Measurements from ENCODE around the gene IGSF9. TPM values are rescaled to one million over a fixed set of nuclear protein-coding genes. Genes with fewer than 3 reads are reported as not detected.

IGSF9 gene
- total RNA-seq, 1 donor from 2014 or later: 36.4 TPM

DNA sequence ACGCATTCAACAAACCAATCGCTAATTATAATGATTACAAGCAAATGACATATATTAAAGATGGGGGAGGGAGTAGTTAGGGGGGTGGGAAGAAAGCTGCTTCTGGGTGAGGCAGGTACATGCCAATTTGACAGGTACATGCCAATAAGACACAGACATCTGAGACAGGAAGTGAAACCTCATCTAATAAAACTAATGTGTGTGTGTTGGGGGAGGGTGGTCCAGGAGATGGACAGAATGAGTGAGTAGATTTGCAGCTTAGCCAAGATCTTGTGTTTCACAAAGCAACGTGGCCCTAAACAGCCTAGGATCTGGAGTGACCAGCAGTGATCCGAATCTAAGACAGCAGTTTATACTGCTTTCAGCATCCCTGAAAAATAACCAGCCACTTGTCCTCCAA, 56.2 kb downstream of the IGSF9 start:
- Mint-ChIP-seq H3K27ac (no peak overlapping the region), H3K4me3 (no peak overlapping the region), H3K27me3 (peaks cover 4% of the 10 kb centered on the region), H3K9me3 (no peaks in the 10 kb centered on the region), H3K4me1 (ENCODE audit: unreplicated experiment) (peaks cover 9% of the 10 kb centered on the region), H3K36me3 (no peaks in the 10 kb centered on the region)
- TF ChIP-seq, protein P1, sequence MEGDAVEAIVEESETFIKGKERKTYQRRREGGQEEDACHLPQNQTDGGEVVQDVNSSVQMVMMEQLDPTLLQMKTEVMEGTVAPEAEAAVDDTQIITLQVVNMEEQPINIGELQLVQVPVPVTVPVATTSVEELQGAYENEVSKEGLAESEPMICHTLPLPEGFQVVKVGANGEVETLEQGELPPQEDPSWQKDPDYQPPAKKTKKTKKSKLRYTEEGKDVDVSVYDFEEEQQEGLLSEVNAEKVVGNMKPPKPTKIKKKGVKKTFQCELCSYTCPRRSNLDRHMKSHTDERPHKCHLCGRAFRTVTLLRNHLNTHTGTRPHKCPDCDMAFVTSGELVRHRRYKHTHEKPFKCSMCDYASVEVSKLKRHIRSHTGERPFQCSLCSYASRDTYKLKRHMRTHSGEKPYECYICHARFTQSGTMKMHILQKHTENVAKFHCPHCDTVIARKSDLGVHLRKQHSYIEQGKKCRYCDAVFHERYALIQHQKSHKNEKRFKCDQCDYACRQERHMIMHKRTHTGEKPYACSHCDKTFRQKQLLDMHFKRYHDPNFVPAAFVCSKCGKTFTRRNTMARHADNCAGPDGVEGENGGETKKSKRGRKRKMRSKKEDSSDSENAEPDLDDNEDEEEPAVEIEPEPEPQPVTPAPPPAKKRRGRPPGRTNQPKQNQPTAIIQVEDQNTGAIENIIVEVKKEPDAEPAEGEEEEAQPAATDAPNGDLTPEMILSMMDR (conservative IDR thresholded peaks at IDR 0.05): no peak
- no peak for DNase-seq (ENCODE audit: extremely low spot score, unreplicated experiment)

DNA sequence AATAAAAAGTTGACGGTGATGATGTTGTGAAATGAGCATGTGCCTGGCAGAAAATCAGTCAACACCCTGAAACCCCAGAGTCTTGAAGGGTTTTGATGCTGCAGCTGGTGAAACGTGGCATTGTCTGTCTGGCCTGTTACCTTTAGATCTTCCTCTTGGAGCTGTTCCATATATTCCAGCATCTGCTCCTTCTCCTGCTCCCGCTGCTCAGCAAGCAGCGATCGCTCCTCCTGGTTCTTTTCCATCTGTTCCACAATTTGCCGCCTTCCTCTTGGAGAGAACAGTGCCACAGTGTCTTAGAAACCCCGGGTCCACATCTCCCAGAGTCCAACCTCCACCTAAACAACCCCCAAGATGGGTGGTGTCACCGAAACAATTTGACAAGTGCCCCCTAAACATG, 61.1 kb downstream of the IGSF9 start:
- H3K36me3 Mint-ChIP-seq: no peaks in the 10 kb centered on the region
- DNase-seq (ENCODE audit: extremely low spot score, unreplicated experiment): no peak
- no peak overlapping the region for H3K4me3 Mint-ChIP-seq
- no peak overlapping the region for H3K27ac Mint-ChIP-seq
- TF ChIP-seq, protein P1 (conservative IDR thresholded peaks at IDR 0.05): no peak
- H3K27me3 Mint-ChIP-seq: no peaks in the 10 kb centered on the region
- H3K9me3 Mint-ChIP-seq: no peaks in the 10 kb centered on the region
- H3K4me1 Mint-ChIP-seq (ENCODE audit: unreplicated experiment): no peaks in the 10 kb centered on the region

DNA sequence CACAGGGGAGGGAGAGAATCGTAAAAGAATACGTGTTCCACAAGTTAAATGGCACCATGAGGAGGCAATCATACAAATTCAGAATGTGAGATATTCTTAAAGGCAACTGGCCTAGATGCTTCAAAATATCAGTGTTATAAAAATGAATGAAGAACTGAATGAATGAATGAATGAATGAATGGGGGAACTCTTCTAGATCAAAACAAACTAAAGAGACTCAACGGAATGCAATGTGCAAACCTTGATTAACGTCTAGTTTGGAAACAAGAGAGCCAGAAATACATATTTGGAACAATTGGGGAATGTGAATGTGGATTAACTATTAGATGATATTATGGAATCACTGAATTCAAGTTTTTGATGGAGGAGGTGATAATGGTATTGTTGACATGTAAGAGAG, 62.3 kb downstream of the IGSF9 start:
- Mint-ChIP-seq H3K27ac (no peak overlapping the region), H3K4me3 (no peak overlapping the region), H3K36me3 (no peaks in the 10 kb centered on the region), H3K9me3 (no peaks in the 10 kb centered on the region), H3K27me3 (no peaks in the 10 kb centered on the region), H3K4me1 (ENCODE audit: unreplicated experiment) (no peaks in the 10 kb centered on the region)
- TF ChIP-seq, protein P1 (conservative IDR thresholded peaks at IDR 0.05): no peak
- no peak for DNase-seq (ENCODE audit: extremely low spot score, unreplicated experiment)

DNA sequence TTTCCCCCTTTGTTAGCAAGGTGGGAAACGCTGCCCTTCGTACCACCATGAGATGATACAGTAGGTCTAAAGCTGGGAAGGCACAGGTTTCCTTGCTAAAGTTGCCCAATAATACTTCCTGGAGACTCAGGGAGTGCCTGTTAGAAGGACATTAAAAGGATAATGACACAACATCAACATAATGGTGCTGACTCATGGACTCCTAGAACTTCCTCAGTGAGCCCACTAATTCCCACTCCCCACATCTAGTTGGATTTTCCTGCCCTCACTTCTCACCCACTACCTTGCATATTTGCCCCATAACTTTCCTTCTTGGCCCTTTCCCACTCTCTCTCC, 62.9 kb downstream of the IGSF9 start:
- Mint-ChIP-seq H3K4me3 (no peak overlapping the region), H3K9me3 (no peaks in the 10 kb centered on the region), H3K36me3 (no peaks in the 10 kb centered on the region), H3K4me1 (ENCODE audit: unreplicated experiment) (no peaks in the 10 kb centered on the region), H3K27me3 (no peaks in the 10 kb centered on the region), H3K27ac (no peak overlapping the region)
- no peak for DNase-seq (ENCODE audit: extremely low spot score, unreplicated experiment)
- TF ChIP-seq, protein P1 (conservative IDR thresholded peaks at IDR 0.05): no peak

DNA sequence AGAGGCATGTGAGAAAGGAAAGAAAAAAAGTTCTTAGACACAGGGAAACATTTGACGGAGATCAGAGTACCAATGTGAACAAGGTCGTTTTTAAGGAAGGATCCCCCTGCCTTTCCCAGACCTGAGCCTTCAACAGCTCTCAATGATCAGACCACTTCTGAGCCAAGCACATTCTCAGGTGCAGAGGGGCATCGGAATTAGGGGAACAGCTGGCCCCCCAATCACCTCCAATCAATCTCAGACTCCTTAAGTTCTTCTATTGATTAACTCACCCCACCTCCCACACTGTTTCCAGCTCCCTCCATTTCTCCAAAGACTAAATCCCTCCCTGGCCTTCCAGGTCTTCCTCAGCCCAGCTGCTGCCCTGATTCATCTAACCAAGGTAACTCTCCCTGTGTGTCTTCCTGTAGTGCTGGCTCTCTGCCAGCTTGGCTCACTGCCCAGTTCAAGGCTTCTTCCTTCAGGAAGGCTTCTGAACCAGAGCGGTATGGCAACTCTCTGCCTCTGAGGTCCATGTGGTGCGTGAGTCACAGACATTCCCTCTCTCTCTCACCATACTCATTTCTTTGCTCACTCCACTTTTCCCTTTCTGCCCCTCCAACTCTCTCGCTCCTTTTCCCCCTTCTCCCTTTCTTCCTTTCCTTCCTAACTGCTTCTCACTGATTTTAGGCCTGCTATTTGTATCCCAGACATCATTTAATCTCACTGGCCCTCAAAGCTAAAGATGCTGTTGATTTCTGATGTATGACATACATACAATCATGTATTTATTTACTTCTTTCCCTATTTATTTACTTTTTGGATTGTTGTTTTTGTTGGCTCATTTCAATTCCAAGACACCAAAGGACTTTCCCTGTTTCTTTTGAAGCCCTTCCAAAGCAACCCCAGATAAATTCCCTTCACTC, 63.5 kb downstream of the IGSF9 start:
- Mint-ChIP-seq H3K27me3 (no peaks in the 10 kb centered on the region), H3K9me3 (no peaks in the 10 kb centered on the region), H3K27ac (no peak overlapping the region), H3K36me3 (no peaks in the 10 kb centered on the region), H3K4me3 (no peak overlapping the region), H3K4me1 (ENCODE audit: unreplicated experiment) (no peaks in the 10 kb centered on the region)
- DNase-seq (ENCODE audit: extremely low spot score, unreplicated experiment): no peak
- TF ChIP-seq, protein P1 (conservative IDR thresholded peaks at IDR 0.05): no peak
